DMS 273 (cell line): ENCODE data around the gene SART3.
"Not testable (repeated sequence)": the region's sequence is repeated elsewhere in the genome, so short reads cannot be mapped to it uniquely, and the experiment has no call there.

Source experiments
- DNase-seq: peaks from one replicate; lab custom pipeline; 2025; ENCODE audit not compliant: unreplicated experiment; lab: John Stamatoyannopoulos, UW

Gene SART3

GRCh38 chr12:108495054-108495453 lies 65.9 kb downstream of the SART3 start:
- peak; percentile 67 for DNase-seq

DNA sequence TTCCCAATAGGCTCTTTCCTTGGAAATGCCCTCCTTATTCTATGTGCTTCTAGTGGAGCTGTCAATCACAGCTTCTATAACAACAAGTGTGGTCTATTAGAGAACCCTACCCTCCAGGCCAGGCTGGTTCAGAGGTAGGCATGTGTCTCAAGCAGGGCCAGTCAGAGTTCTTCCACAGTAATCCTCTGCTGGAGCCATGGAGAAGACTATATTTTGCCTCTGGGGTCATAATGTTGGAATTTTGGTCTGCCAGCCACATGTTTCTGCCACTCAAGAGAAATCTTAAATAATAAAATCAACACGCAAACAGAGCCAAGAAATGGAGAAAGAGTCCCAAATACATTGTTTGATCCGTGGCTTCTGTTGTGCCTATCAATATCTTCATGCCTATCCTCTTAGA lies 69.7 kb downstream of the SART3 start:
- no peak for DNase-seq

- DNase-seq: not testable (repeated sequence)
Observed at GRCh38 chr12:108487029-108487428, 73.9 kb downstream of the SART3 start.

DNA sequence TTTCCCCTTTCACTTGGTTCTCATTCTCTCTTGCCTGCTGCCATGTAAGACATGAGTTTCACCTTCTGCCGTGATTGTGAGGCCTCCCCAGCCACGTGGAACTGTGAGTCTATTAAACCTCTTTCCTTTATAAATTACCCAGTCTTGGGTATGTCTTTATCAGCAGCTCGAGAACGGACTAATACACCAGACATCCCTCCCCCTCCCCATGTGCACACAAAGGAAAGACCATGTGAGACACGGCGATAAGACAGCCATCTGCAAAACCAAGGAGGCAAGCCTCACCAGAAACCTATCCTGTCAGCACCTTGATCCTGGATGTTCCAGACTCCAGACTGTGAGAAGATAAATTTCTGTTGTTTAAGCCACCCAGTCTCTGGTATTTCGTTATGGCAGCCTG lies 75.6 kb downstream of the SART3 start:
- DNase-seq: not testable (repeated sequence)

GRCh38 chr12:108484845-108485244 lies 76.1 kb downstream of the SART3 start:
- no peak for DNase-seq

- DNase-seq: no peak
Observed at GRCh38 chr12:108484431-108484830, 76.5 kb downstream of the SART3 start.

- DNase-seq: no peak
Observed at GRCh38 chr12:108483213-108484059, 77.5 kb downstream of the SART3 start.

GRCh38 chr12:108482717-108483212 lies 78.2 kb downstream of the SART3 start:
- DNase-seq: no peak

DNA sequence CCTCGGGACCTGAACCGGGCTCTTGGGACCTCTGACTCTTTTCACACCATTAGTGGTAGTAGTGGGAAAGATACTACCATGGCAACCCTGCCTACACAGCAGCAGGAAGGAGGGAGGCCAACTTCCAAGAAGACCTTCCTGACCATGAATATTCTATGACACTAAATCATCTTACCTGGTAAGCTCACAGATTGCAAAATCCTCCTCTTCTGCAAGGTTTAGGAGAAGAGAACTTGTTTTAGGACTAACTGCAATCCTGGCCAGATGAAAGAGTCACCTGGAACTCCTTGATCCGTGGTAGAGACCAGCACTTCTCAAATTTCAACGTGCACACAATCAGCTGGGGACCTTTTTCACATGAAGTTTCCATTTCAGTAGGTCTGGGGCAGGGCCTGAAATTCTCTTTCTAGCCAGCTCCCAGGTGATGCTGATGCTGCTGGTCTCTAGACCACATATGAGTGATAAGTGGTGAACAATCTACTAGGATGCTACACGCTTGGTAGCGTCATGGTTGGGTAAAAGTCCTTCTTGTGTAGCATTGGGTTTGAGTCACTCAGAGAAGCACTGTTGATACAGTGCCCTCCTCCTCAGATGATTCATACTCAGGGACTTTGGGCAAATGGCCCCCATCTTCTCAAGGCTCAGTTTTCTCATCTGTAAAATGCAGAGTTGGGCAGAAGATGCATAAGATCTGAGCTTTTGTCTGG lies 81.5 kb downstream of the SART3 start:
- no peak for DNase-seq

DNA sequence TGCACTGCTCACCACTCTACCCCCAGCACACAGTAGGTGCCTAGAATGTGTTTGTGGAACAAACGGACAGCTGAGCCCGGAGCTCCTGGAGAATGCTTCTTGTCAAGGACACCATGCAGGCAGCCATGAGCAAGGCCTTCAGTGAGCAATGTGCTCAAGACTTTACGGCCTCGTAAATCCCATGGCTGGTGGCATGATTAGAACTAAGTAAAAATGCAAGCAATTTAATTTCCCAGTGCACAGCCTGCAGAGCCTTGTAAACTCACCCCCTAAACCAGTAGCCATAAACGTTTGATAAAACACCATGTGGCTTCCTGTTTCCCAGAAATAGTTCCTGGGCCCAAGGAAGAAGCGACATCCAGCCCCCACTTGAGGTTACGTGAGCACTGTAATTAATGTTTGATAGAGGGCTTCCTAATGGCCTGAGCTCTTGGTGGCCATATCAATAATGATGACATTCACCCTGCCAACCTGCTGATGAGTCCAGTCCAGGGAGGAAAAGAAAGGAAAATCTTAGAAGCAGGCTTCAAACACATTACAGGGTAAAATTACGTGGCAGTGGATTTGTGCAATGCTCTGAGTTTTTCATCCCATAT lies 82.3 kb downstream of the SART3 start:
- DNase-seq: no peak

GRCh38 chr12:108477881-108478259 lies 83.1 kb downstream of the SART3 start:
- no peak for DNase-seq

- DNase-seq: no peak
Observed at GRCh38 chr12:108477055-108477880, 83.7 kb downstream of the SART3 start.

DNA sequence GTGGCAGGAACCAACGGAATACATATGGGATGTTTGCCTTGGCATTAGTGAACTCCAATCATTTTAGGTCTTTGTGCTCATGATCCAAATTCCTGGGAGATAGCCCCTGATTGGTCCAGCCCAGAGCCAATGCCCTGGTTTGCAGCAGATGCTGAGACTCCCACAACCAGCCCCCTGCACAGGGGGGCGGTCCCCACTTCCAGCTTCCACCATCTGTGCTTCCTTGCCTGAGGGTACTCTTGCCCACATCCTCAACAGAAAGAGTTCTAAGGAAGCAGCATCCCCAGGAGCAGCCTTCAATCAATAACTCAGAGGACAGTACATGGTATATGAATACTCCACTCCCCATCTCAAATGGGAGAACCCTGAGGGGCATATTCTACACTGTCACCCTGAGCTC lies 85.6 kb downstream of the SART3 start:
- peak; percentile 38 for DNase-seq

DNA sequence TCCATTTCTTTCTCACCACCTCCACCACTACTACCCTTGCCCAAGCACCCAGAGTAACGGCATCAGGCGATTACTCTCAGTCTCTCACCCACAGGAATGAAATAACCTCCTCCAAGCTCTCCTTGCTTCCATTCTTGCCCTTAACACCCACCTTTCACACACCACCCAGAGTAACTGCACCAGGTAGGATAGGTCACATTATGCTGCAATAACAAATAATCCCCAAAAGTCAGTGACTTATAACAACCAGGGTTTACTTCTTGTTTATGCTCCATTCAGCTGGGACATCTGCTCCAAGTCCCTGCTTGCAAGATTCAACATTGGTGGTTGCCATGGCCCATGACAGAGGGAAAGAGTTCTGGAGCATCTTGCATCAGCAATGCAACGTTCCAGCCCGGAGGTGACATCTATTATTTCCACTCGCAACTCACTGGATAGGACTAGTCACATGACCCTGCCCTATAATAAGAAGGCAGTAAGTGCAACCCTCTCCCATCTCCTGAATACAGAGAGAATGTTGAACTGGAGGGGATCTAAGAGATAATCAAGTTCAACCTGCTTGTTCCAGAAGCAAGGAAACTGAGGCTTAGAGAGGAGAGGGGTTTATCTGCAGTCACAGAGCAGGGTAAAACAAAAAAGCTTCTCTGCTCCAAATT lies 87.4 kb downstream of the SART3 start:
- DNase-seq: no peak
